Measurements from ENCODE around the gene SYNRG. TPM values are rescaled to one million over a fixed set of nuclear protein-coding genes. Genes with fewer than 3 reads are reported as not detected.

SYNRG gene
- total and polyA plus RNA-seq, 2 donors from 2014 or later, result 8.6 to 47.0 TPM

GRCh38 chr17:37519251-37519985, 89.8 kb downstream of the SYNRG start:
- no peak for TF ChIP-seq CTCF (IDR thresholded peaks at IDR 0.05; ENCODE audit: borderline replicate concordance, extremely low read depth, insufficient read depth)
- H3K27ac ChIP-seq (ENCODE audit: low read depth in 2 of 2, low read length in 2 of 2), result no peak overlapping the region
- peaks cover 2 to 49% (median 22%) of the 10 kb centered on the region in 3 donors for H3K36me3 ChIP-seq (ENCODE audit: control insufficient read depth in 2 of 3, insufficient read depth in 3 of 3, low read length in 3 of 3)
- H3K4me3 ChIP-seq (ENCODE audit: low read length in 3 of 3), result no peak overlapping the region
- intact Hi-C loops (cut with DNase I), result no loop called here
- H3K9me3 ChIP-seq (ENCODE audit: control insufficient read depth in 2 of 3, insufficient read depth in 1 of 3, low read length in 3 of 3), result no peaks in the 10 kb centered on the region
- no peaks in the 10 kb centered on the region for H3K4me1 ChIP-seq (ENCODE audit: control insufficient read depth in 2 of 3, insufficient read depth in 2 of 3, low read depth in 1 of 3, low read length in 3 of 3)
- no peak overlapping the region for H3K9ac ChIP-seq (ENCODE audit: low read length in 3 of 3)
- no peaks in the 10 kb centered on the region for H3K27me3 ChIP-seq (ENCODE audit: control insufficient read depth, insufficient read depth, low read length)
- FAIRE-seq, result no peak
- no peak for DNase-seq

- no peak for TF ChIP-seq CTCF (IDR thresholded peaks at IDR 0.05; ENCODE audit: borderline replicate concordance, extremely low read depth, insufficient read depth)
These were observed 90.4 kb downstream of the SYNRG start for GRCh38 chr17:37518826-37519225.

GRCh38 chr17:37517881-37518280, 91.3 kb downstream of the SYNRG start:
- FAIRE-seq, result no peak
- Histone ChIP-seq H3K9ac (ENCODE audit: low read length in 3 of 3) (no peak overlapping the region), H3K4me3 (ENCODE audit: low read length in 3 of 3) (no peak overlapping the region), H3K27ac (ENCODE audit: low read depth in 2 of 2, low read length in 2 of 2) (no peak overlapping the region), H3K9me3 (ENCODE audit: control insufficient read depth in 2 of 3, insufficient read depth in 1 of 3, low read length in 3 of 3) (no peaks in the 10 kb centered on the region), H3K4me1 (ENCODE audit: control insufficient read depth in 2 of 3, insufficient read depth in 2 of 3, low read depth in 1 of 3, low read length in 3 of 3) (no peaks in the 10 kb centered on the region), H3K36me3 (ENCODE audit: control insufficient read depth in 2 of 3, insufficient read depth in 3 of 3, low read length in 3 of 3) (peaks cover 2 to 42% (median 12%) of the 10 kb centered on the region in 3 donors), H3K27me3 (ENCODE audit: control insufficient read depth, insufficient read depth, low read length) (no peaks in the 10 kb centered on the region)
- no peak for DNase-seq
- no peak for TF ChIP-seq CTCF (IDR thresholded peaks at IDR 0.05; ENCODE audit: borderline replicate concordance, extremely low read depth, insufficient read depth)
- intact Hi-C loops (cut with DNase I), result no loop called here

More at GRCh38 chr17:37518826-37519225, 90.4 kb downstream of the SYNRG start:
- Histone ChIP-seq H3K27me3 (ENCODE audit: control insufficient read depth, insufficient read depth, low read length) (no peaks in the 10 kb centered on the region), H3K9me3 (ENCODE audit: control insufficient read depth in 2 of 3, insufficient read depth in 1 of 3, low read length in 3 of 3) (no peaks in the 10 kb centered on the region), H3K27ac (ENCODE audit: low read depth in 2 of 2, low read length in 2 of 2) (no peak overlapping the region), H3K9ac (ENCODE audit: low read length in 3 of 3) (no peak overlapping the region), H3K4me3 (ENCODE audit: low read length in 3 of 3) (no peak overlapping the region), H3K36me3 (ENCODE audit: control insufficient read depth in 2 of 3, insufficient read depth in 3 of 3, low read length in 3 of 3) (peaks cover 2 to 45% (median 17%) of the 10 kb centered on the region in 3 donors), H3K4me1 (ENCODE audit: control insufficient read depth in 2 of 3, insufficient read depth in 2 of 3, low read depth in 1 of 3, low read length in 3 of 3) (no peaks in the 10 kb centered on the region)
- intact Hi-C loops (cut with DNase I), result no loop called here
- DNase-seq (no peak), FAIRE-seq (no peak)

All from kidney (tissue), 14 donors.